ENCODE data around the gene BPIFB6.
A peak's percentile ranks its signal among the peaks of the same experiment; 100 is the strongest.

BPIFB6 gene

GRCh38 chr20:33064572-33065287 lies 33.3 kb downstream of the BPIFB6 start:
- no peak for DNase-seq

- DNase-seq = no peak
Observed at GRCh38 chr20:33065785-33066184, 34.3 kb downstream of the BPIFB6 start.

DNA sequence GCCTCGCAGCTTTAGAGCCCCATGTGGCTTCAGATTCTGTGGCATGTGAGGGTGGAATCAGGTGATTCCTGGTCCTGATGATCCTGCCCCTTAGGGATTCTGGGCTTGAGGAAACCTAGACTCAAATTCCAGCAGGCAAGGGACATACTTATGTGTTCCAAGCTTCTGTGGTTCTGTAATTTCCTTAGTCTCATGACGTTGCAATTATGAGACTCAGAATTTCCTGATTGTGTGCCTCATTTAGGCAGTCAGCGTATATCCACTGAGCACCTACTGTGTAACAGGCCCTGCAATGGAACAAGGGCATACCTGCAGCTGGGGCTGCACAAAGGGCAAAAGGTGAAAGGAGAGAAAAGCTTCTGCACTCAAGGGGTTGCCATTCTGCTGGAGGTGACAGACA lies 36.4 kb downstream of the BPIFB6 start:
- no peak for DNase-seq

DNA sequence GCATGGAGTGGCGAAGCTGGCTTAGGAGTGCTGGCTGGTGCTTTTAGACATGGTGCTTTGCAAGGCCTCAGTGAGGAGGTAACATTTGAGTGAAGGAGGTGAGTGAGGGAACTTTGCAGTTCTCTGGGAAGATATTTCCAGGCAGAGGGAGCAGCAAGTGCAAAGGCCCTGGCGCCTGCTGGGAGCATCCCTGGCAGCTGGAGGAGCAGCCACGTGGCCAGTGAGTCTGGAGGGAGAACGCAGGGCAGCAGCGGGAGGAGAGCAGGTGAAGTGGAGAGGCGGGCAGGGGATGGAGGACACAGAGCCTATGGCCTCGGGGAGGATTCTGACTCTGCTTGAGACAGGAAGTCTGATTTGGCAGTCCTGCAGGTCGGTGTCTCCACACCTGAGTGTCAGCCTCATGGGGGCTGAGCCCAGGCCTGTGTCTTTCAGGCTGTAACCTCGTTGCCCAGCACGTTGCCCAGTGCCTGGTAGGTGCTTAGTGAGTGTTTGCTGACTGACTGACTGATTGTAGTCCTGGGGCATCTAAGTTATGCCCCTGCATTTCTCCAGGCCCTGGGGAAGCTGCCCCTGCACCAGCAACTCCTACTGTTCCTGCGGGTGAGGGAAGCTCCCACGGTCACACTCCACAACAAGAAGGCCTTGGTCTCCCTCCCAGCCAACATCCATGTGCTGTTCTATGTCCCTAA lies 36.9 kb downstream of the BPIFB6 start:
- DNase-seq = no peak

- no peak for DNase-seq
Observed at GRCh38 chr20:33069673-33070072, 38.2 kb downstream of the BPIFB6 start.

DNA sequence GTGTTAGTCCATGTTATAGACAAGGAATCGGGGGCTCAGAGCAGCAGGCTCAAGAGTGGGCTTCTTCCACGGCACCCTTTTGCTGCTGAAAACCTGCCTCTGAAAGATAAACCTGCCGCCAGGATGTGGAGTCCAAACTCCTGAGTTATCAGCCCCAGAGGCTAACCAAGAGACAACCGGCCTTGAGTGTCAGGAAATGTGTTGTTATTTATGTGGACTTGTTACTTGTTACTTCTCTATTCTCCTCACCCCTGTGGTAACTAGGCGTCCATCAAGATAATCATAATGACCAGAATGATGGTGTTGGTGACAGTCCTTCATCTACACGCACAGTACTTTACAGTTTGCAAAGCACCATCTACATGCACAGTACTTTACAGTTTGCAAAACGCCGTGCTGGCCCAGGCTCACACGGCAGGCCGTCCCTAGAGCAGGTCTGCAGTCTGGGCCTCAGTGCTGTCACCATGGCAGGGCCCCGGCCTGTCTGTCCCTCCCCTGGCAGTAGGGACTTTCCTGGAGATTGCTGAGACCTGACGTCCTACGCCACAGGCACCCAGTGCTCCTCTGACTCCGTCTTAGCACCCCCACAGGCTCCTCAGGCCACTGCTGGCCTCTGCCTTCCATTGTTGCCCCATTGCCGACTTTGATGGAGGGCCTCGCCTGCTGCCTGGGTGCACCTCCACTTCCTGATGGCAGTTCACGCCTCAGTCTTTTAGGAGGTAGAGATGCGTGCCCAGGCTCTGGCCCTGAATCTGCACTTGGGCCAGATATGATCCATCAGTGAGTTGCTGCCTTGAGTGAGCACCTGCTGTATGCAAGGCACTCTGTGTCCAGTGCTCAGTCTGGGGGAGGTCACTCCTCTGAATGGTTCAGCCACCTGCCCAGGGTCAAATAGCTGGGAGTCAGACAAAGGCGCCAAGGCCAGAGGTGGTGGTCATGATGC lies 38.9 kb downstream of the BPIFB6 start:
- no peak for DNase-seq

DNA sequence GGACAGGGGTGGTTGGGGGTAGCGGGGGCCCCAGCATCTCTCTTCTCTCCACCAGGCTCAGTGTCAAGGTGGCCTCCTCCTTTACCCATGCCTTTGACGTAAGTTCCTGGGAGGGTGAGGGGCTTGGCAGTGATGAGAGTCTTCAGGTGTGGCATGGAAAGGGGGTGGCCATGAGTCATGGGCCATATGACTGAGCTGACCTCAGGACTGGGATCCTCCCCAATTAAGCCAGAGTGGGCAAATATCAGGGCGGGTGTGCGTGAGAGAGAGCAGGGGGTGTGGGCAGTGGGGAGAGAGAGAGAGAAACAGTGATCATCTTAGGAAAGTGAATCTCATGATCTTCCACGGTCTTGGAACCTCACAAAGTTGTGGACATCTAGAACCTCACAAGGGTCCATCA lies 39.8 kb downstream of the BPIFB6 start:
- DNase-seq = no peak

- DNase-seq = no peak
Observed at GRCh38 chr20:33072362-33072761, 40.9 kb downstream of the BPIFB6 start.

- DNase-seq = no peak
Observed at GRCh38 chr20:33072813-33073212, 41.4 kb downstream of the BPIFB6 start.

- DNase-seq = no peak
Observed at GRCh38 chr20:33074675-33075074, 43.2 kb downstream of the BPIFB6 start.

DNA sequence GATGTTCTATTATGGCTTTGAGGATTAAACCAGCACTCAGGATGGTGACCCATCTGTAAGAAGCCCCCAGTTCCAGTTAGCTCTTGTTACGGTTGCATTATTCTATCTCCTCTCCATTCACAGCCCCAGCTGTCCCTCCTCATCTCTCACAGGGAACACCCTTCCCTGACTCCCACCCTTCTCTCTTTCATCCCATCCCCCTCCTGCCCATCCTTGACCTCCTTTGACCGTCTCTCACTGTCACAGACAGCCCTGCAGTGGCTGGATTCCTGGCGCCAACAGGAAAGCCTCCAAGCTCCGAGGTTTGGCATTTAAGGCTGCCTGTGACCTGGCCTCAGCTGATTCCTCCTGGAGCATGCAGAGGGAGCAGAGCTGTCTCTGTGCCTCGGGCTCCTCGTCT lies 43.8 kb downstream of the BPIFB6 start:
- no peak for DNase-seq

DNA sequence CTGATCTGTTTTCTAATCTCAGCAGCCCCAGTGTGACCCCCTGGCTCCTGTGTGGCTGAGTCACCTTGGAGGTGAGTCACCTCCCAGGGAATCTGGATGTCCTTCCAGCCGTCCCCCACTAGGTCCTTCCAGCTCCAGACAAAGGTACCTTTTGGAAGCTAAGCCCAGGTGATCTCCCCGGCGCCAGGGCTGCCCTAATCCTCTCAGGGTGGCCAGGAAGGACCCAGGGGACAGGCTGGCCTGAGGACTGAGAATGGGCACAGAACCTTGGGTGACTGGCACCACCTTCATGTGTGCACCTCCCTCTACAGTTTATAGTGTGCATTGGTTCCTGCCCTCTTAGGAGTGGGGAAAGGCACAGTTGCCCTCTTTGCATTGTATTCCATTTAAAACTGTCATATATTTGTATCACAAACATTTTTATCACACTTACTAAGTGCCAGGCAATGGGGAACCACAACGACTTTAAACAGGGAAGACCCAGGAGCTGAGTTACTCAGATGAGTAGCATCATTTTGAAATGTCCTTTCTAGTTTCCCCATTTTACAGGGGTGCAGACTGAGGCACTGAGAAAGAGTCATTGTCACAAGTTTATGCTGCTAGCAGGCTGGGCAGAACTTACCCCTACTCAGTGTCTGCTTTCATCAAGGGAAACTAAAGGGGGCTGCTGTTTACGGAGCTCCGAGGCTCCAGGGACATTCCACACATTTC lies 45.4 kb downstream of the BPIFB6 start:
- peak; percentile 30 to 69 for DNase-seq

DNA sequence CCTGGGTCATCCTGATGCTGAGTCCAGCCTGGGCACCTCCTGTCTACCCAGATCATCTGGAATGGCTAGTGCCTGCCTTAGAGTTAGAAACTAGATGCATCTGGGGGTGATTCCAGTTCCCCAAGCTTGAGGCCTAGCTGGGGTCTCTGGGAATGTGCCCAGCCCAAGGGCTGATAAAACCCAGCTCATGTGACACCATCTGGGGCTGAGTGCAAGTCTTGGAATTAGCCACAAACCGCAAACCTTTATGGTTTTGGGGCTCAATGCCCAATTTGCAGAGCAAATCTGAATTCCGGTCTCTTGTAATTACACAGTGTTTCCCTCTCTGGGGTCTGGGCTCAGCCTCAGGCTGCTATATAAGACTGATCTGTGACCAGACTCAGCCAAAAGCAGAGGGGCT lies 47.8 kb downstream of the BPIFB6 start, which contains the start of gene BPIFB4:
Gene BPIFB4, plus strand, starts transcription at position 385 of the 400 bp plus-strand sequence. CDS start 1,884 bp downstream, outside the sequence.
- no peak for DNase-seq

GRCh38 chr20:33081411-33082154 lies 50.1 kb downstream of the BPIFB6 start:
- no peak for DNase-seq

DNA sequence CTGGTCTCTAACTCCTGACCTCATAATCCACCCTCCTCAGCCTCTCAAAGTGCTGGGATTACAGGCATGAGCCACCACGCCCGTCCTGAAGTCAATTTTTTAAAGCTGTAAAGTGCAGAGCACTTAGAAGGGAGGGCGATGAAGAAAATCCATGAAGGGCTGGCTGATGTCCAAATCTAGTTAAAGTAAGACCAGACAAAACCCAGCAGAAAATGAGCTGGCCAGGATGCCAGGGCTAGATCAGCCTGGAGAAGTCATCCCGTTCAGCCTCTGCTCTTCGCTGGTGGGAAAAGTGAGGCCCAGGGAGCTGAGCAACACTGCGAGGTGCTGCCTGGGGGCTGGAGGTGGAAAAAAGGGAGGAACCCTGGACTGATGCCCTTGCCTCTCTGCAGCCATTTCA lies 51.1 kb downstream of the BPIFB6 start:
- no peak for DNase-seq

- no peak for DNase-seq
Observed at GRCh38 chr20:33083544-33084340, 52.3 kb downstream of the BPIFB6 start.

GRCh38 chr20:33084722-33085121 lies 53.3 kb downstream of the BPIFB6 start:
- DNase-seq = no peak

GRCh38 chr20:33086052-33086722 lies 54.7 kb downstream of the BPIFB6 start:
- DNase-seq = no peak

- no peak for DNase-seq
Observed at GRCh38 chr20:33091147-33091546, 59.7 kb downstream of the BPIFB6 start.

GRCh38 chr20:33091693-33092092 lies 60.2 kb downstream of the BPIFB6 start:
- DNase-seq = no peak
